ENCODE results near the gene SERGEF. TPM values are rescaled to one million over a fixed set of nuclear protein-coding genes. Genes with fewer than 3 reads are reported as not detected.

Gene SERGEF
- total and polyA plus RNA-seq, 4 donors = 43.1 to 137 (median 72.8) TPM

DNA sequence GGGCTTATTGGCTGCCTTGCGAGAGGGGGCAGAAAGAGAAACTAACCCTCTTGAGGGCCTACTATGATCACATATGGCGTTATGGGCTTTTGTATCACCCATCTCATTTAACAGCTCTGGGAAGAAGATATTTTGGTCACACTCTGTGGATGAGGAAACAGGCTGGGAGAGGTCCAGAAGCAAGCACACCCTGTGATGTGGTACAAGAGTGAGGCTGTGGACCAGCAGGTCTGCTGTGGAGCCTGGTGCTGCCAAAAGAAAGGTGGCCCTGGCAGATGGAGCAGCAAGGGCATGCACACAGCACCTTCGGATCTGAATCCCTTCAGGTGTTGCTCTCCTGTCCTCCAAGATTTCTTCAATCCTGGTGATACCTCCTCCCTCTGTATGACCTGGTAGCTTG lies 214.1 kb downstream of the SERGEF start:
- Histone ChIP-seq H3K27me3 (ENCODE audit: control insufficient read depth in 1 of 2, insufficient read depth in 2 of 2, low read length in 1 of 2) (no peaks in the 10 kb centered on the region), H3K36me3 (ENCODE audit: control insufficient read depth in 1 of 2, insufficient read depth in 2 of 2, low read length in 1 of 2) (no peaks in the 10 kb centered on the region), H3K4me1 (ENCODE audit: control insufficient read depth in 1 of 2, insufficient read depth in 2 of 2, low read length in 2 of 2) (no peaks in the 10 kb centered on the region), H3K27ac (ENCODE audit: low read depth in 1 of 2, low read length in 2 of 2) (no peak overlapping the region), H3K4me3 (ENCODE audit: low read length in 2 of 2) (no peak overlapping the region), H3K9me3 (ENCODE audit: control insufficient read depth, low read length) (no peaks in the 10 kb centered on the region)
- no peak for ATAC-seq (ENCODE audit: low FRiP score)
- DNase-seq = no peak
- intact Hi-C loops (cut with DNase I) = no loop called here
- WGBS, 2 donors = 96 to 99% methylated on average over 3 of the region's 3 CpGs

DNA sequence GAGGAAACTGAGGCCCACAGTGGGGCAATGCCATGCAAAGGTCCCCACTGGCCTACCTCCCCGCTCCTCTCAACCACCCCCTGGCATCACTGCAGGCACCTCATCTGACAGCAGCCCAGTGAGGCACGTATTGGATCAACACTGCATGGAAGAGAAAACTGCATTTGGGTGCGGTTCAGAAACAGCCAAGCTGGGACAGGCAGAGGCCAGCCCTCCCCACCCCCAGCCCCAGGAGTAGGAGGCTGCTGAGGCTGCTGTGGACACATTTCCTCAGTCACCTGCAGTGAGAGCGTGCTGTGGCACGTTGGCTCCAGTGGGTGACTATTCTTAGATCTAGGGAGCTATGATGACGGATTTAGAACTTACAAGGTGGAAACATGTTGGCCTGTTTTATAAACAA lies 214.6 kb downstream of the SERGEF start:
- intact Hi-C loops (cut with DNase I) = no loop called here
- H3K36me3 ChIP-seq (ENCODE audit: control insufficient read depth in 1 of 2, insufficient read depth in 2 of 2, low read length in 1 of 2) = no peaks in the 10 kb centered on the region
- ATAC-seq (ENCODE audit: low FRiP score) = no peak
- no peaks in the 10 kb centered on the region for H3K4me1 ChIP-seq (ENCODE audit: control insufficient read depth in 1 of 2, insufficient read depth in 2 of 2, low read length in 2 of 2)
- WGBS, 2 donors = 73 to 77% methylated on average over 6 of the region's 6 CpGs
- no peak overlapping the region for H3K27ac ChIP-seq (ENCODE audit: low read depth in 1 of 2, low read length in 2 of 2)
- no peaks in the 10 kb centered on the region for H3K27me3 ChIP-seq (ENCODE audit: control insufficient read depth in 1 of 2, insufficient read depth in 2 of 2, low read length in 1 of 2)
- H3K4me3 ChIP-seq (ENCODE audit: low read length in 2 of 2) = no peak overlapping the region
- no peak for DNase-seq
- H3K9me3 ChIP-seq (ENCODE audit: control insufficient read depth, low read length) = no peaks in the 10 kb centered on the region

DNA sequence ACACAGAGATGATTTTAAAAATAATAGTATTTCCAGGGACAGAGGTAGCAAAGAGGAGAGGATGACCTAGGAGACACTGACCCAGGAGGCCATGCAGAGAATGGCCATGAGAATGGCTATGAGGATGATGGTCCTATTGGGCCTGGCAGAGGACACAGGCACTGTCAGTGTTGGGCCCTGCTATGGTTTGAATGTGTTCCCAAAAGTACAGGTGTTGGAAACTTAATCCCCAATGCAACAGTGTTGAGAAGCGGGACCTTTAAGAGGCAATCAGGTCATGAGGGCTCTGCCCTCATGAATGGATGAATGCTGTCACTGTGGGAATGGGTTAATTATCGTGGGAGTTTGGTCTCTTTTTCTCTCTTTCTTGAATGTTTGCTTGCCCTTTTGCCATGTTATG lies 216.7 kb downstream of the SERGEF start:
- Histone ChIP-seq H3K4me1 (ENCODE audit: control insufficient read depth in 1 of 2, insufficient read depth in 2 of 2, low read length in 2 of 2) (no peaks in the 10 kb centered on the region), H3K27ac (ENCODE audit: low read depth in 1 of 2, low read length in 2 of 2) (no peak overlapping the region), H3K36me3 (ENCODE audit: control insufficient read depth in 1 of 2, insufficient read depth in 2 of 2, low read length in 1 of 2) (no peaks in the 10 kb centered on the region), H3K9me3 (ENCODE audit: control insufficient read depth, low read length) (no peaks in the 10 kb centered on the region), H3K4me3 (ENCODE audit: low read length in 2 of 2) (no peak overlapping the region), H3K27me3 (ENCODE audit: control insufficient read depth in 1 of 2, insufficient read depth in 2 of 2, low read length in 1 of 2) (no peaks in the 10 kb centered on the region)
- intact Hi-C loops (cut with DNase I) = no loop called here
- ATAC-seq (ENCODE audit: low FRiP score) (no peak), DNase-seq (peak in 1 of 2 donors; percentile 6)
- WGBS, 2 donors = 94 to 100% methylated on average over 2 of the region's 2 CpGs

DNA sequence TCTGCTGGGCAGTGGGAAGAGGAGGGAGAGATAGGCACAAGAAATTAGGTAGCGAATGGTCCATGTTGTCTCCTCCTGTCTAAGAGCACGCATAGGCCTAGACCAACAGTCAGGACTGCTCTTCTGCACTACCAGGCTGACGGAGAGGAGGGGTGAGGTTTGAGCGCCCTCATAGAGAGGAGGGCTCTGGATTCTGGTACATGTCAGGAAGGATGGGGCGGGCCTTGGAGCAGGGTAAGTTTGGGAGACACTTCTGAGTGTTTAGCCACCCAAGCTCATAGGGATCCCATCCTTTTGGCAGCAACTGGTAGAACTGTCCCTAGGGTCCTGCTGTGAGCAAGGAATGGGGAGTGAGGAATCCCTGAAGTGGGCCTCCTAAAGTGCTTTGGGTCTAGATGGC lies 217.9 kb downstream of the SERGEF start:
- H3K9me3 ChIP-seq (ENCODE audit: control insufficient read depth, low read length) = no peaks in the 10 kb centered on the region
- no peak overlapping the region for H3K4me3 ChIP-seq (ENCODE audit: low read length in 2 of 2)
- 94 to 97% methylated on average over 5 of the region's 5 CpGs for WGBS, 2 donors
- intact Hi-C loops (cut with DNase I) = no loop called here
- H3K4me1 ChIP-seq (ENCODE audit: control insufficient read depth in 1 of 2, insufficient read depth in 2 of 2, low read length in 2 of 2) = no peaks in the 10 kb centered on the region
- H3K27ac ChIP-seq (ENCODE audit: low read depth in 1 of 2, low read length in 2 of 2) = no peak overlapping the region
- H3K36me3 ChIP-seq (ENCODE audit: control insufficient read depth in 1 of 2, insufficient read depth in 2 of 2, low read length in 1 of 2) = no peaks in the 10 kb centered on the region
- ATAC-seq (ENCODE audit: low FRiP score) (no peak), DNase-seq (peak in 1 of 2 donors; percentile 56)
- no peaks in the 10 kb centered on the region for H3K27me3 ChIP-seq (ENCODE audit: control insufficient read depth in 1 of 2, insufficient read depth in 2 of 2, low read length in 1 of 2)

DNA sequence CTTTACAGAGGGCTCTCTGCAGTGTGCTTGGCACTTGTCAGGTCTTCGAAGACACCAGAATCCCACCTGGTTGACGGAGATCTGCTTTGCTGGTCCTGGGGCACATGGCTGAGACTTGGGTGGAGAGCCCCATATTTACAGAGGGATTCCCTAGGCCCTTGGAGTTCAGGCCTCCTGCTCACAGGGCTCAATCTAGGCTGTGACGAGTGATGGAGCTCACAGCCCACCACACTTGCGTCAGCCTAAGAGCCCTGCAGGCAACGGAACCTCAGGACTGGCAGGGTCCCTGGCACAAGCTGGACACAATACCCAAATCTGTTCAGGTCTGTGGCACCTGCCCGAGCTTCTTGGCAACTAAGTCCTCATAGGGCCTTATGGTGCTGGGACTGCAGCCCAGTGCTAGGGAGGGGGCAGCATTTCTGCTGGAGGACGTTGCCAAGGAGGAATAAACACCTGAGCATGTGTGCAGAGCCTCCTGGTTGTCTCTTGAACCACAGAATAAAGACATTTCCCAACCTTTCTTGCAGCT lies 219.1 kb downstream of the SERGEF start:
- Histone ChIP-seq H3K9me3 (ENCODE audit: control insufficient read depth, low read length) (no peaks in the 10 kb centered on the region), H3K4me1 (ENCODE audit: control insufficient read depth in 1 of 2, insufficient read depth in 2 of 2, low read length in 2 of 2) (no peaks in the 10 kb centered on the region), H3K27ac (ENCODE audit: low read depth in 1 of 2, low read length in 2 of 2) (no peak overlapping the region), H3K36me3 (ENCODE audit: control insufficient read depth in 1 of 2, insufficient read depth in 2 of 2, low read length in 1 of 2) (no peaks in the 10 kb centered on the region), H3K27me3 (ENCODE audit: control insufficient read depth in 1 of 2, insufficient read depth in 2 of 2, low read length in 1 of 2) (no peaks in the 10 kb centered on the region), H3K4me3 (ENCODE audit: low read length in 2 of 2) (no peak overlapping the region)
- intact Hi-C loops (cut with DNase I) = no loop called here
- ATAC-seq (ENCODE audit: low FRiP score) (peak; percentile 23), DNase-seq (peak in 1 of 2 donors; percentile 43)
- 91 to 94% methylated on average over 7 of the region's 7 CpGs for WGBS, 2 donors

DNA sequence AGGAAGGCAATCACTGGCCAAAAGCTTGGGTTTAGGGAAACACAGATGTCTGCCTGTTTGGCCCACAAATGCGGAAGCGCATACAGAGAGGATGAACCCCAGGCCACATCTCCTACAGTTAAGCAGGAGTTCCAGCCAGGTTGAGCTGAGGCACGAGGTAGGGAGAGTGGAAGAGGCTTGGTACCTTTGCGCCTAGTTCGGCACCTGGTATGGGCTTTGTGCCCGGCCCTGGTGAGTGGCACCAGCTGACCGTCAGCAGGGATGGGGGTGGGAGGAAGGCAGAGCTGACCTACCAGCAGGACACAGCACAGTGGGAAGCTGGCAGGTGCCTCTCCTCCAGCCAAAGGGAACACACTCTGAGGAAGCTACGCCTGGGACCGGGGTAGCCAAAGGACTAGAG lies 220.7 kb downstream of the SERGEF start:
- intact Hi-C loops (cut with DNase I) = no loop called here
- peak in 1 of 2 donors; percentile 53 for DNase-seq
- 94 to 97% methylated on average over 9 of the region's 9 CpGs for WGBS, 2 donors

DNA sequence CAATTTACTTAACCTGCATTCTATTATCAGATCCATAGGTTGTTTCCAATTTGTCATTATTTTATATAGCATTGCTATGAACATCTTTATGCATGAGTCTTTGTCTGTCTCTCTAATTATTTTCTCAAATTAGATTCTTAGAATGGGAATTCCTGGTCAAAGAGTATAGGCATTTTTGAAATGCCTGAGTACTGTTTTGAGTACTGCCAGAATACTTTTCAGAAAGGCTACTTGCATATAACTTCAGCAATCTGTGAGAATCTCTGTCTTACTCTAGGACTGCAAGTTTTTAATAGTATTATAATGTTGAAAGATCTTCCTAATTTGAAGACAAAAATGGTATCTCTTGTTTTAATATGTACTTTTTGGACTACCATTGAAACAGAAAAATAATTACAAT lies 221.7 kb downstream of the SERGEF start:
- H3K36me3 ChIP-seq (ENCODE audit: control insufficient read depth in 1 of 2, insufficient read depth in 2 of 2, low read length in 1 of 2) = no peaks in the 10 kb centered on the region
- H3K27ac ChIP-seq (ENCODE audit: low read depth in 1 of 2, low read length in 2 of 2) = no peak overlapping the region
- intact Hi-C loops (cut with DNase I) = no loop called here
- H3K4me1 ChIP-seq (ENCODE audit: control insufficient read depth in 1 of 2, insufficient read depth in 2 of 2, low read length in 2 of 2) = no peaks in the 10 kb centered on the region
- DNase-seq (no peak), ATAC-seq (ENCODE audit: low FRiP score) (no peak)
- no peaks in the 10 kb centered on the region for H3K27me3 ChIP-seq (ENCODE audit: control insufficient read depth in 1 of 2, insufficient read depth in 2 of 2, low read length in 1 of 2)
- no peaks in the 10 kb centered on the region for H3K9me3 ChIP-seq (ENCODE audit: control insufficient read depth, low read length)
- H3K4me3 ChIP-seq (ENCODE audit: low read length in 2 of 2) = no peak overlapping the region

More for the DNA sequence above, 220.7 kb downstream of the SERGEF start:
- Histone ChIP-seq H3K9me3 (ENCODE audit: control insufficient read depth, low read length) (no peaks in the 10 kb centered on the region), H3K27ac (ENCODE audit: low read depth in 1 of 2, low read length in 2 of 2) (no peak overlapping the region), H3K4me3 (ENCODE audit: low read length in 2 of 2) (no peak overlapping the region), H3K36me3 (ENCODE audit: control insufficient read depth in 1 of 2, insufficient read depth in 2 of 2, low read length in 1 of 2) (no peaks in the 10 kb centered on the region), H3K4me1 (ENCODE audit: control insufficient read depth in 1 of 2, insufficient read depth in 2 of 2, low read length in 2 of 2) (no peaks in the 10 kb centered on the region), H3K27me3 (ENCODE audit: control insufficient read depth in 1 of 2, insufficient read depth in 2 of 2, low read length in 1 of 2) (no peaks in the 10 kb centered on the region)
- ATAC-seq (ENCODE audit: low FRiP score) = no peak

DNA sequence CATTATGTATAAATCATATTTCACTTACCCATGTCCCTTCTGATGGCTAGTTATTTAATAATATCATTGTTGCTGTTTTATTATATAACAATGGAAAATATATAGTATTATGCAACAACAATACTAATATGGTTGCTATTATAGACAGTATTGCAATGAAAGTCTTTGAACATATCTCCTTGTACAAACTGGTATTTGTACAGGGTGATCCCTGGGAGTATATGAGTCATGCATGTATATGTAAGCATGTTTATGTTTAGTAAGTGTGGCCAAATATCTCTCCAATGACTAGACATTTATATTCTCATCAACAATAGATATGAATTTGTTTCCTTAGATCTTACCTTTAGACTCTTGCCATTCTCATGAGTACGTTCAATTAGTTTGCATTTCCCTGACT lies 222.4 kb downstream of the SERGEF start:
- no peaks in the 10 kb centered on the region for H3K36me3 ChIP-seq (ENCODE audit: control insufficient read depth in 1 of 2, insufficient read depth in 2 of 2, low read length in 1 of 2)
- no peaks in the 10 kb centered on the region for H3K27me3 ChIP-seq (ENCODE audit: control insufficient read depth in 1 of 2, insufficient read depth in 2 of 2, low read length in 1 of 2)
- DNase-seq (no peak), ATAC-seq (ENCODE audit: low FRiP score) (no peak)
- H3K9me3 ChIP-seq (ENCODE audit: control insufficient read depth, low read length) = no peaks in the 10 kb centered on the region
- no peak overlapping the region for H3K4me3 ChIP-seq (ENCODE audit: low read length in 2 of 2)
- no peak overlapping the region for H3K27ac ChIP-seq (ENCODE audit: low read depth in 1 of 2, low read length in 2 of 2)
- intact Hi-C loops (cut with DNase I) = no loop called here
- H3K4me1 ChIP-seq (ENCODE audit: control insufficient read depth in 1 of 2, insufficient read depth in 2 of 2, low read length in 2 of 2) = no peaks in the 10 kb centered on the region
- WGBS, 2 donors = 97 to 100% methylated on average over 1 of the region's 1 CpG

DNA sequence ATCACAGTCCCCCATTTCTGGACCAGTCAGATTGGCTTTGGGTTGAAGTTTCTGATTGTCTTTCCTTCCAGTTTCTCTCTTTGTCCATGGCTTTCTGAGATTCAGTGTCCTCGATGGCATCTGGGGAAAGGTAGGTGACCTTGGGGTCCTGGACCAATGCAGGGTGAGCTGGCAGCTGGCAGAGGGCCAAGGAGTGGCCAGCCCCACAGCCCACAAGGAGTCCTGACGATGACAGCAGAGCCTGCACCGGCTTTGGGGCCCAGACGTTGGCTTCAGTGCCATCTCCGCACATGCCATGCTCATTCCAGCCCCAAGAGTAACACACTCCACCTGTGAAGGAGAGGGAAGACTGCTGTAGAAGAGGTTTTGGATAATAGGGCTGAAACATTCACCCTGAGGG lies 224.8 kb downstream of the SERGEF start:
- WGBS, 2 donors = 93 to 96% methylated on average over 5 of the region's 5 CpGs
- H3K27me3 ChIP-seq (ENCODE audit: control insufficient read depth in 1 of 2, insufficient read depth in 2 of 2, low read length in 1 of 2) = no peaks in the 10 kb centered on the region
- no peaks in the 10 kb centered on the region for H3K4me1 ChIP-seq (ENCODE audit: control insufficient read depth in 1 of 2, insufficient read depth in 2 of 2, low read length in 2 of 2)
- intact Hi-C loops (cut with DNase I) = no loop called here
- DNase-seq (peak in 1 of 2 donors; percentile 71), ATAC-seq (ENCODE audit: low FRiP score) (no peak)
- H3K9me3 ChIP-seq (ENCODE audit: control insufficient read depth, low read length) = no peaks in the 10 kb centered on the region
- H3K4me3 ChIP-seq (ENCODE audit: low read length in 2 of 2) = no peak overlapping the region
- H3K36me3 ChIP-seq (ENCODE audit: control insufficient read depth in 1 of 2, insufficient read depth in 2 of 2, low read length in 1 of 2) = no peaks in the 10 kb centered on the region
- H3K27ac ChIP-seq (ENCODE audit: low read depth in 1 of 2, low read length in 2 of 2) = no peak overlapping the region
